GM19025 (cell line): ENCODE data around the gene GUCY2F.

Experiments
- ATAC-seq: cut with Tn5 transposase; IDR thresholded peaks from one replicate; pipeline ENCODE4 v1.9.1; 2021; ENCODE audit warnings: mild to moderate bottlenecking, low read depth, moderate library complexity; ENCODE audit not compliant: unreplicated experiment

Gene GUCY2F

GRCh38 chrX:109481986-109482385 lies at the start of gene GUCY2F:
GUCY2F (minus strand) TSS chrX:109482086; CDS start chrX:109475936, 6,150 bp downstream.
- no peak for ATAC-seq

DNA sequence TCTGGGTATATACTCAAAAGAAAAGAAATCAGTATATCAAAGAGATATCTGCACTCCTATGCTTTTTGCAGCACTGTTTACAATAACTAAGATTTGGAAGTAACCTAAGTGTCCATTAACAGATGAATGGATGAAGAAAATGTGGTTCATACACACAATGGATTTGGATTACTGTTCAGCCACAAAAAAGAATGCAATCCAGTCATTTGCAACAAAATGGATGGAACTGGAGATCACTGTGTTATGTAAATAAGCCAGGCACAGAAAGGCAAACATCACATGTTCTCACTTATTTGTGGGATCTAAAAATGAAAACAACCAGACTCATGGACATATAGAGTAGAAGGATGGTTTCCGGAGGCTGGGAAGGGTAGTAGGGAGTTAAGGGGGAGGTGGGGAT lies 37.1 kb upstream of the GUCY2F start:
- ATAC-seq: no peak

DNA sequence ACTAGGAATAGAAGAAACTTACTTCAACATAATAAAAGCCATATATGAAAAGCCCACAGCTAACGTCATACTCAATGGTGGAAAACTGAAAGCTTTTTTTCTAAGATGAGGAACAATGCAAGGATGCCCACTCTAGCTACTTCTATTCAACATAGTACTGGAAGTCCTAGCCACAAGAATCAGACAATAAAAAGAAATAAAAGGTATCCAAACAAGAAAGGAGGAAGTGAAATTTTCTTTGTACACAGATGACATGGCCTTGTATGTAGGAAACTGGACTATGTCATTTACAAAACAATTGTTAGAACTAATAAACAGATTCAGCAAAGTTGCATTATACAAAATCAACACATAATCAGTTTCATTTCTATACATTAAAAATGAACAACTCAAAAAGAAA lies 29.2 kb upstream of the GUCY2F start:
- no peak for ATAC-seq

- ATAC-seq: no peak
Measured at GRCh38 chrX:109508915-109509314, 27.0 kb upstream of the GUCY2F start.

DNA sequence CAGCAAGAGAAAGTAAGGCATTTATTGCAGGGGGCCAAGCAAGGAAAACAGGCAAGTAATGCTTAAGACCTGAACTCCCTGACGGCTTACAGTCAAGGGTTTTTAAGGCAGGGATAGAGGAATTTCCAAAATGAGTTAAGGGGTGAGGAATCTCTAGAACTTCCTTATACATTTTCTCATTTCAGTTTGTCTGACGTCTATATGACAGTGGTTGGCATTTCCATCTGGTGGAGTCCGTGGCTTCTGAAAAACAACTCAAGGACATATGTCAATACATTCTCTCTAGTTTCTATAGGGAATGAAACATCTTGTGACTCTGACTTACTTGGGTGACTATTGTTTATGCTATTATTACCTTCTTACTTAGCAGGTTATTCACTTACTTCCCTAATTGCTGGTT lies 19.3 kb upstream of the GUCY2F start:
- no peak for ATAC-seq

DNA sequence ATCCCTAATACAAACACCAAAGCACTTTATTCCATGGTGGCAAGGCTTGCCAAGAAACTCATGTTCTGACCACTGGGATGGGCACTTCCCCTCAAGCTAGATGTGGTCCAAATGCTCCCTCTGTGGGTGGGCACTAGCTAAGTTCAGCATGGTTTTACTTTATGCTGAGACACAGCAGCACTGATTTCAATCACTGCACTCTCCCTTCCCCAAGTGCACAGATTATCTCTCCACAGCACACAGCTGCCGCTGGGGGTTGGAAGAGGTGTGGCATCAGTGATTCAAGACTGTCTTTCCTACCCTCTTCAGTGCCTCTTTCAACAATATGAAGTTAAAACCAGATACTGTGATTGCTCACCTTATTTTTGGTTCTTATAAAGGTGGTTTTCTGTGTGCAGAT lies 16.5 kb upstream of the GUCY2F start:
- no peak for ATAC-seq

- ATAC-seq: no peak
Measured at GRCh38 chrX:109489174-109489573, 7.3 kb upstream of the GUCY2F start.

GRCh38 chrX:109487640-109488039 lies 5.8 kb upstream of the GUCY2F start:
- no peak for ATAC-seq

DNA sequence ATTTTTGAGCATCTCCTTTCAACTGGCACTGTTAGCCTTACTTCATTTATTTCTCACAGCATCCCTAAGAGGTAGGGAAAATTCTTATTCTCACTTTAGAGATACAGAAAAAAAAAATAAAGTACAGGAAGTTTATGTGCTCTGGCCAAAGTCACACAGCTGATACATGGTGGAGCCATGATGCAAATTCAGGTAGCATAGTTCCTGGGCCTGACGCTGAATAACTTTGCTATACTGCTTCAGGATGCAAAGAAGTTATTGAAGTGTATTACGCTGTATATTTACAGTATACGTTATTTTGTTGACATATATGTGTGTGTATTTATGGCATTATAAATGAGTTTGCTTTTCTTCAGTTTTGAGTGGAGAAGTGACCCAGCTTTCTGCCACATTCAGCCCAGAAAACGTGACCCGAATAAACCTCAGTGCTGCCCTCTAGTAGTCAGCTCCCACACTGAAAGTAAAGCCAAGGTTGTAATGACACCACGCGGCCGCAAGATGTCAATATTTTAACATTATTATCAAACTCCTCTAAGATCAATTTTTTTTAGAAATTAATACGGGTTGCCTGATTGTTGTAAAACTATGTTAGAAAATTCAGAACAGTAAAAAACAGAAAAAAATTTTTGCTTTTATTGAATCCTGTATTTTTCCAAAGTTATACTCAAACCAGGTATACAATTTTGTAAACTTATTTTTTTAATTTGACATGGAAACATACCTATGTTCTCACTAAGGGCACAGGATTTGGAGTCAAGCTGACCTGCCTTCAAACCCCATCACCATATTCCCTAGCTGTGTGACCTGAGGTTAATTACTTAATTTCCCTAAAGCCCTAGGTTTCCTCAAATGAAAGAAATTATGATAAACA lies 3.8 kb upstream of the GUCY2F start:
- ATAC-seq: no peak

DNA sequence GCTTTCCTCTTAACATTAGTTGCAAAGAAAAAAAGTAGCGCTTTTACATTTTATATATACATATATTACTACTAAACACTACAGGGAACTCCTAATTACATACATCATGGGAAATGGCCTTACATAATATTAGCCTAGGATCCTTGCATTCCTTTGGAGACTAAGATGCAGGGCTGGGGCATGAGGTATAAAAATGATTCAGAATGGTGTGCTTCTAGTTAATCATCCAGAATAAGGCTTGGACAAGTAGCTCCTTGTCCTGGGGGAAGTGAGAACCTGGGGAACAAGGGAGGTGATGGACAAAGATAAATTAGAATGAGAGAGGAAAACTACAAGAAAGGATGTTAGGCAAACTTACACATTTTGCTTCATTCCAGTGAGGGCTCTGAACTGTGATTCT lies 3.0 kb upstream of the GUCY2F start:
- no peak for ATAC-seq

GRCh38 chrX:109475174-109475891 lies 6.6 kb downstream of the GUCY2F start:
- no peak for ATAC-seq

DNA sequence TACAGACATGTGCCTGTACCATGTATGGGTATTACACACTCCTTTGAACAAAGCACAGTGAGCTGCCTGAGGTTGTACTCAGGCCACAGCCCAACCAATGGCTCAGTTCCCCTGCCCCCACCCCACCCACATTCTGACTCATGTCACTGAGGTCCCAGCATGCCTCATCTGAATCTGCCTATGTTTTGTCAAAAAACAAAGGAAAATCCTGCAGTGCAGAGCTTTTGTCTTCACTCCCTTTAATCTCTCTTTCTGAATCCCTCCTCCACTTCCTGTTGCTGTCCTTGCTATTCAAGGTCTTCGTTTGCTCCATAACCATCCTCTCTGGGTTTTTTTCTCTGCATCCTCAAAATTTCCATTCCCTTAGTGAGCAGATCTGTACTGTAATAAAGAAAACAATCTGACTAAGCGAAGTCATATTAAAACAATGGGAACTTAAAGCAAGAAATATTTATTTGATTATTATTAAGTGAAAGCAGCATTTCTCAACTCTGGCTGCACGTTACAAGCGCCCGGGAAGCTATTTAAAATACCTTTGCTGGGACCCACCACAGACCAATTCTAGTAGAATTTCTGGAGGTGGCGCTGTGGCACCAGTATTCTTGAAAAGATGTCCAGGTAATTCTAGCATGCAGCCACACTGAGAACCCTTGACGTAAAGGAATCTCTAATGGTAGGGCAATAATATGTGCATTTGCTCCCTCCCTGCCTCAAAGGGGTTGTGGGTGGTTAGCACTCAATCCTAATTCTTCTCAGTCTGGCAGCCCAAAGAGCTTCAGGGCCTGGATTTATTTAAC lies 8.7 kb downstream of the GUCY2F start:
- ATAC-seq: no peak

DNA sequence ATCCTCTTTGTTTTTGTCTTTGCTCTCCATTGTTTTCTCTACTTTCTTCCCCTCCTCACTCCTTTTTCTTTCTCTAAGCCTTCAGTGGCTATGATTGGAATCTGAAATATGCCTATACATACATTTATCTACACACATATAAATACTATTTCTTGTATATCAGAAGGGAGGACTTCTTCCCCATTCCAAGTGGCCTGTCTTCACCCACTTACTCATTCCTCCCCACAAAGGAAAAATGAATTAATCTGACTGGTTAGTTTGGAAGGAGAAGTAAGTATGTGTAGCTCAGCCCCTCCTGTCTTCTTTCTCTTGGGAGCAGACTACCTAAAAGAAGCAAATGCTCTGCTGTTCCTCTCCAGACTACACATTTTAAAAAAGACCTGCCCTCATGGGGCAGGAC lies 17.7 kb downstream of the GUCY2F start:
- no peak for ATAC-seq

DNA sequence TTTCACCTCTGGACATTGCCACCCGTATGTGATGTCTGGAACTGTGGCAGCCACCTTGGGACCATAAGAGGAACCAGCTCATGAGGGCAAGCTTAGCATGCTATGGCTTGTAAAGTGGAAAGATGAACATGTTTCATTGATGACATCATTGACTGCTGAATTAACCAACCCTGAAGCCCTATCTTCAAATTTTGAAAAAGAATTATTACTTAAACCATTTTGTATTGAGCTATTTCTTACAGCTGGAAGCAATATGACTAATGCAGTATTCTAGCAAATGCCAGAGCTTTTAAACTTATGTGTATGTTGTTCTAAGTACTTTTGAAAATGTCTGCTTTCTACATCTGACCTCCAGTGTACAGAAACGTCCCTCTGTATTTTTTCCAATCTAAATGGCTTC lies 18.1 kb downstream of the GUCY2F start:
- no peak for ATAC-seq

DNA sequence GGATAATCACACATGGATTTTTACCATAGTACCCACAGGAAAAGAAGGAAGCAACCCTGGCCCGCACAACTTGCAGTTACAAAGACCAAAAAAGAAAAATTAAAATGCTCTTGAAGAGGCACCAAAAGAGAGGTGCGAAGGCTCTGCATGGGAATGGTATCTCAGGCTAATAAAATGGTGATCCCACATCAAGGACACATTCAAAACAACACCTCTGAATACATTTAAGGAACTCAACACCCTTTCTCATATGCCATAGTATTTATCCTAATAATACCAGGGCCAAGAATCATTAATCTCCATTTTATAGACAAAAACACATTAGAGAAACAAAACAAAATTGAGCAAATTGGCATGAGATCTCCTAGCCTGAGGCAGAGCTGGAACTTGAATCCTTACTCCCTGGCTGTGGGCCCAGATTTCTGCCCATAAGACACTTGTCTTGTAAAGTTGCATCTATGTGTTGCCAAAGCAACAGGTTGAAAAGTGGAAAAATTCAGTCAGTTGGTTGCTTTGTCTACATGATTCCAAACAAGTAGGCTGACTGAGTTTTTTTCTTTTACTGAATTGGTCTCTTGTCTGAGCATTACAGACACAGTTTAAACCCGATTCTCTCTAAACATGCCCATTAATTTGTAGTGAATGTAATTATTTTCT lies 33.5 kb downstream of the GUCY2F start:
- ATAC-seq: no peak

- ATAC-seq: no peak
Measured at GRCh38 chrX:109441266-109441665, 40.6 kb downstream of the GUCY2F start.

DNA sequence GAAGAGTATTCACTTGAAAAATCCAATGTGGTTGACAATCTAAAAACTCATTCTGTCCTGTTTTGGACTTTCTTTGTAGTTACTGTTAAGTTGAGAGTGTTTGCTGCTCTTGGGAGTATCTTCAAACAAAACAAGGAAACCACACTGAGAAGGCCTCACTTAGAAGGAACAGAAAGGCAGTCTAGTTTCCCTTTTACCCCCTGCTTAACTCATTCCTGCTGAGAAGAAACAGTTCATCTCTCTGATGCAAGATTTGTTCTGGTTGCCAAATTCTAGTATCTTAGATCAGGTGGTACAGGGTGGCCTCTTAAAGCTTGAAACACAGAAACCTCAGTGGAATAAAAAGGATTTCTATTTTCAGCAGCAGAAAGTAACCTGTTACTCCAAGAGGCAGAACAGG lies 41.4 kb downstream of the GUCY2F start:
- ATAC-seq: no peak

DNA sequence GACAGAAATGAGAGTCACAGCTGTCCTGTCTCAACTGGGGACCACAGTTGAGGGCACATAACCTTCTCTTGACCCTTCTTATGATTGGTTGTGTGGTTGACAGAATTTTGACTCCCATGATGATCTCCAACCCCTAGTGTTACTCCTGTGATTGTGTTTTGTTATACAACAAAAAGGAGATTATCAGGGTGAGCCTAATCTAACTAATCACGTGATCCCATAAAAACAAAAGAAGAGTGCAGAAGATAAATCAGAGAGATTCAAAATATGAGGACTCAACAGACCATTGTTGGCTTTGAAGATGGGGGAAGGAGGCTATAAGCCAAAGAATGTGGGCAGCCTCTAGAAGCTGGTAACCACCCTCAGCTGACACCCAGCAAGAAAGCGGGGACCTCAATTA lies 72.7 kb downstream of the GUCY2F start:
- ATAC-seq: no peak

DNA sequence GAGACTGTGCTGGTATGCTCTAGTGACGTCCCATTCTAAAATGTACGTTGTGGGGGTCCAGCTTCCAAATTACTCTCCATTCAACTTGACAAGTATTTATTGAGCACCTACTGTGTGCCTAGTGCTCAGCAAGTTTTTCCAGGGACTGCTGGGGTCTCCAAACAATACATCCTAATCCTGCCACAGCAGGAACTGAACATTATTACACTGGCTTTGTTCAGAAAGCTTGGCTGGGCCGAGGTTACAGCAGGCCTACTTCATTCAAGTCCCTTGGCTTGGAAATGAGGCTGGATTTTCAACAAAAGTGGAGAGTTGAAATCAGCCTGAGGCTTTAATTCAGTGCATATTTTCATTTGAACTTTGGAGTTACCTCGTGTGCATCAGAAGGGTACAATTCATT lies 78.0 kb downstream of the GUCY2F start:
- no peak for ATAC-seq

- no peak for ATAC-seq
Measured at GRCh38 chrX:109399831-109400230, 82.1 kb downstream of the GUCY2F start.

- no peak for ATAC-seq
Measured at GRCh38 chrX:109398833-109399232, 83.1 kb downstream of the GUCY2F start.
